ENCODE data around the gene ZNF823. TPM values are rescaled to one million over a fixed set of nuclear protein-coding genes. Genes with fewer than 3 reads are reported as not detected.

ZNF823 gene
- total and polyA plus RNA-seq, 9 of the 15 experiments (the other 6 are each of a cell fraction or from before 2014, with no cell fraction given): 4.0 to 13.4 (median 6.1) TPM

DNA sequence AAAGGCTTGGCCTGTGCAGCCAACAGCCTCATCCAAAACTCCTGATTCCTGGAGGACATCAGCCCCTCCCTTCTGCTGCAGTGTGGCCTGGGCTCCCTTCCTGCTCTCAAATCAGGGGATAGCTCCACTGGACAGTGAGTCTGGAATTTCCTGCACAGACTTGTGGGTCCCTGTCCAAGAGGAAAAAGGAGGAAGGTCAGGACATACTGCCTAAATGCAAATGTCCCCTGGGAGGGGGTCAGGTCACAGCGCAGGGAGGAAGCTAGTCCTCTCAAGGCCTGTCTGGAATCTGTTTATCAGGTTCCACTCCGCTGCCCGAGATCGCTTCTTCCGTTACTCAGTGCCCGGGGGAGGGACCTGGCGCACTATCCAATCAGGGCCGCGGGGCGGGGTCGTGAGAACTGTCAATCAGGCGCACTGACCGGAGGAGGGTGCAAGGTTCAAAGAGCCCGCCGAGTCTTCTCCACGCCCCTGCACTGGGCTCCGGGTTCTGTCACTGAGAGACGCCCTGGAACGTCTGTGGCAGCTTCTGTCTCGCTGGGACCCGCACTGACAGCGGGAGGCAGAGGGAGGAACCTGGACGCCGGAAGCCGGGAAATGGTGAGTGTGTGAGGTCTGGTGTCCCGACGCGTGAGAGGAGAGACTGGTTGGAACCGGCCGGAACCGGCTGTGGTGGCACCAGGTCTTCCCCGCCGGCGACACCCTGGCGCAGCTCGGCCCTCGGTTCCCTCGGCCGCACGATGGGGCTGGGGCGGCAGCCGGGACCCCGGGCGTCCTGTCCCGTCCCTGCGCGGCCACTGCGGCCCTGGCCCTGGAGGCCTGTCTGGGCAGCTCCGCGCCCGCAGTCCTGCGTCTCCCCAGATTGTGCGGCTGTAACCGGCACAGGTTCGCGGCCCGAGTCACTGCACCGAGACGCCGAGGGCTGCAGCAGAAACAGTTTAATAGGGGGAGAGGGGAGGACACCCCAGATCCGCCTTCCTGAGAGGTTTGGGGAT, 28.1 kb upstream of the ZNF823 start, which contains the start of gene ZNF441 (continued):
- TF ChIP-seq E2F4 (CRISPR knock-in tag; IDR thresholded peaks at IDR 0.05; ENCODE audit: low read depth) (no peak; the same call in 1 of the 2 replicates), ZNF253 (CRISPR knock-in tag; conservative IDR thresholded peaks at IDR 0.05) (no peak), HIVEP1 (CRISPR knock-in tag; IDR thresholded peaks at IDR 0.05) (no peak), ZNF561 (CRISPR knock-in tag; conservative IDR thresholded peaks at IDR 0.05) (no peak), ZNF695 (CRISPR knock-in tag; IDR thresholded peaks at IDR 0.05) (no peak), XRCC3 (IDR thresholded peaks at IDR 0.05) (no peak), MTA3 (IDR thresholded peaks at IDR 0.05; ENCODE audit: borderline replicate concordance) (peak; percentile 76; the same call in 1 of the 2 replicates), CC2D1A (IDR thresholded peaks at IDR 0.05) (0 out of 2 replicates have a peak, but pooled peaks have one; percentile 53), NONO (IDR thresholded peaks at IDR 0.05; ENCODE audit: low read depth in 2 of 2, low read length in 1 of 2) (peak; percentile 25 to 42; a peak in 2 of 4 replicates), THRA (IDR thresholded peaks at IDR 0.05) (no peak), U2AF2 (optimal IDR thresholded peaks at IDR 0.05; ENCODE audit: low read depth, low read length) (no peak), SIRT6 (IDR thresholded peaks at IDR 0.05; ENCODE audit: low read depth, low read length) (no peak), FOXK1 (CRISPR knock-in tag; IDR thresholded peaks at IDR 0.05; ENCODE audit: borderline replicate concordance) (0 out of 2 replicates have a peak, but pooled peaks have one; percentile 38), ZNF146 (CRISPR knock-in tag; IDR thresholded peaks at IDR 0.05; ENCODE audit: unreplicated experiment) (no peak), ZNF655 (CRISPR knock-in tag; IDR thresholded peaks at IDR 0.05) (no peak), YY1 (IDR thresholded peaks at IDR 0.05; ENCODE audit: borderline replicate concordance in 1 of 3, control insufficient read depth in 1 of 3, extremely low read depth in 1 of 3, insufficient read depth in 3 of 3, insufficient read length in 1 of 3, insufficient replicate concordance in 2 of 3, low read depth in 1 of 3, low read length in 2 of 3) (peak in 1 of 3 experiments; percentile 21), KHSRP (IDR thresholded peaks at IDR 0.05) (no peak), ZNF766 (CRISPR knock-in tag; conservative IDR thresholded peaks at IDR 0.05) (no peak), BCL6 (CRISPR knock-in tag; IDR thresholded peaks at IDR 0.05) (no peak), KLF16 (IDR thresholded peaks at IDR 0.05) (peak; percentile 96), ZBTB7A (IDR thresholded peaks at IDR 0.05; ENCODE audit: borderline replicate concordance, control insufficient read depth, low read depth, low read length) (no peak), ETS2 (tag; IDR thresholded peaks at IDR 0.05; ENCODE audit: borderline replicate concordance, poor library complexity, severe bottlenecking) (no peak)
- TF ChIP-seq, protein P1, sequence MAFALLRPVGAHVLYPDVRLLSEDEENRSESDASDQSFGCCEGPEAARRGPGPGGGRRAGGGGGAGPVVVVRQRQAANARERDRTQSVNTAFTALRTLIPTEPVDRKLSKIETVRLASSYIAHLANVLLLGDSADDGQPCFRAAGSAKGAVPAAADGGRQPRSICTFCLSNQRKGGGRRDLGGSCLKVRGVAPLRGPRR (CRISPR knock-in tag; IDR thresholded peaks at IDR 0.05): no peak

Data from K562 (cell line).